Measurements from ENCODE around the gene PAX8.

Gene PAX8

DNA sequence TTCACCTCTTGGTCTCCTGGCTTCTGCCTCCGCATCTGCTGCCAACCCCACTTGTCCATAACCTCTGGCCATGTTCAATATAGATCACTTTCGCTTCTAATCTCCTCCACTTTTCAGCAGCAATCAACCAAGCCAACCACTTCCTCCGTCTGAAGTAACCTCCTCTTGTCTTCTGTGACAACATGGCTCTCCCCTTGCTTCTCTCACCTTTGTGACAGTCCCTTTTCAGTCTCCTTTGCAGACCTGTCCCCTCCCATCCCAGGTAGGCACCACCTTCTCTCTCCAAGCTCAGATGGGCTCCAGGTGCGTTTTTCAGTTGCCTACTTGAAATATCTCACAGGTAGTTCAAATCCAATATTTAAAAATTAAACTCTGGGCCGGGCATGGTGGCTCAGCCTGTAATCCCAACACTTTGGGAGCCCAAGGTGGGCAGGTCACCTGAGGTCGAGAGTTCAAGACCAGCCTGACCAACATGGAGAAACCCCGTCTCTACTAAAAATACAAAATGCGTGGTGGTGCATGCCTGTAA is 109.7 kb downstream of the PAX8 start:
- TF ChIP-seq ZNF274 (IDR thresholded peaks at IDR 0.05; ENCODE audit: low read depth, low read length) (no peak), YY1 (IDR thresholded peaks at IDR 0.05; ENCODE audit: insufficient read depth, insufficient read length) (no peak), SUZ12 (IDR thresholded peaks at IDR 0.05; ENCODE audit: extremely low read depth, insufficient read depth, insufficient read length) (no peak)
- Histone ChIP-seq H3K9ac (ENCODE audit: insufficient read length, low read depth) (no peak overlapping the region), H3K4me1 (ENCODE audit: insufficient read depth, insufficient read length) (peaks cover 11% of the 10 kb centered on the region), H3K27me3 (ENCODE audit: insufficient read depth, insufficient read length) (no peaks in the 10 kb centered on the region), H3K36me3 (ENCODE audit: insufficient read depth, insufficient read length, low read length) (no peaks in the 10 kb centered on the region), H3K9me3 (ENCODE audit: insufficient read depth, low read length) (no peaks in the 10 kb centered on the region), H3K4me3 (ENCODE audit: insufficient read length, low read depth) (no peak overlapping the region)
- no peak for DNase-seq (ENCODE audit: low read depth, low spot score)

- H3K36me3 ChIP-seq (ENCODE audit: insufficient read depth, insufficient read length, low read length), result no peaks in the 10 kb centered on the region
- no peak overlapping the region for H3K9ac ChIP-seq (ENCODE audit: insufficient read length, low read depth)
- DNase-seq (ENCODE audit: low read depth, low spot score), result no peak
- TF ChIP-seq ZNF274 (IDR thresholded peaks at IDR 0.05; ENCODE audit: low read depth, low read length), result no peak
- no peak for TF ChIP-seq YY1 (IDR thresholded peaks at IDR 0.05; ENCODE audit: insufficient read depth, insufficient read length)
- no peak for TF ChIP-seq SUZ12 (IDR thresholded peaks at IDR 0.05; ENCODE audit: extremely low read depth, insufficient read depth, insufficient read length)
- no peaks in the 10 kb centered on the region for H3K9me3 ChIP-seq (ENCODE audit: insufficient read depth, low read length)
- H3K4me3 ChIP-seq (ENCODE audit: insufficient read length, low read depth), result no peak overlapping the region
- H3K4me1 ChIP-seq (ENCODE audit: insufficient read depth, insufficient read length), result peaks cover 4% of the 10 kb centered on the region
- H3K27me3 ChIP-seq (ENCODE audit: insufficient read depth, insufficient read length), result no peaks in the 10 kb centered on the region
These were observed 110.8 kb downstream of the PAX8 start for GRCh38 chr2:113167962-113168340.

- DNase-seq (ENCODE audit: low read depth, low spot score), result no peak
These were observed 111.4 kb downstream of the PAX8 start for GRCh38 chr2:113167115-113167932.

GRCh38 chr2:113166187-113166645 is 112.5 kb downstream of the PAX8 start:
- no peak for TF ChIP-seq ZNF274 (IDR thresholded peaks at IDR 0.05; ENCODE audit: low read depth, low read length)
- no peak for TF ChIP-seq SUZ12 (IDR thresholded peaks at IDR 0.05; ENCODE audit: extremely low read depth, insufficient read depth, insufficient read length)
- no peak for TF ChIP-seq YY1 (IDR thresholded peaks at IDR 0.05; ENCODE audit: insufficient read depth, insufficient read length)
- no peak for DNase-seq (ENCODE audit: low read depth, low spot score)
- Histone ChIP-seq H3K36me3 (ENCODE audit: insufficient read depth, insufficient read length, low read length) (no peaks in the 10 kb centered on the region), H3K4me3 (ENCODE audit: insufficient read length, low read depth) (no peak overlapping the region), H3K4me1 (ENCODE audit: insufficient read depth, insufficient read length) (peaks cover 4% of the 10 kb centered on the region), H3K9me3 (ENCODE audit: insufficient read depth, low read length) (no peaks in the 10 kb centered on the region), H3K9ac (ENCODE audit: insufficient read length, low read depth) (no peak overlapping the region), H3K27me3 (ENCODE audit: insufficient read depth, insufficient read length) (no peaks in the 10 kb centered on the region)

More at GRCh38 chr2:113167115-113167932, 111.4 kb downstream of the PAX8 start:
- Histone ChIP-seq H3K4me3 (ENCODE audit: insufficient read length, low read depth) (no peak overlapping the region), H3K36me3 (ENCODE audit: insufficient read depth, insufficient read length, low read length) (no peaks in the 10 kb centered on the region), H3K9me3 (ENCODE audit: insufficient read depth, low read length) (no peaks in the 10 kb centered on the region), H3K9ac (ENCODE audit: insufficient read length, low read depth) (no peak overlapping the region), H3K4me1 (ENCODE audit: insufficient read depth, insufficient read length) (peaks cover 4% of the 10 kb centered on the region), H3K27me3 (ENCODE audit: insufficient read depth, insufficient read length) (no peaks in the 10 kb centered on the region)
- TF ChIP-seq ZNF274 (IDR thresholded peaks at IDR 0.05; ENCODE audit: low read depth, low read length), result no peak
- TF ChIP-seq SUZ12 (IDR thresholded peaks at IDR 0.05; ENCODE audit: extremely low read depth, insufficient read depth, insufficient read length), result no peak
- TF ChIP-seq YY1 (IDR thresholded peaks at IDR 0.05; ENCODE audit: insufficient read depth, insufficient read length), result no peak
